NCI-H1048 (cell line): ENCODE measurements around the gene VPS11.
"Not testable (repeated sequence)": the region's sequence is repeated elsewhere in the genome, so short reads cannot be mapped to it uniquely, and the experiment has no call there.

Source experiments
- DNase-seq: peaks from one replicate; lab custom pipeline; 2025; lab: John Stamatoyannopoulos, UW

The VPS11 gene

GRCh38 chr11:119067371-119068222 lies at the start of gene VPS11:
Gene VPS11 (plus strand): TSS chr11:119067818. CDS start chr11:119067824, 6 bp downstream.
- peak; percentile 94 for DNase-seq

GRCh38 chr11:119018074-119018938 lies 49.3 kb upstream of the VPS11 start, which contains the start of the genes RPS25 and TRAPPC4:
Gene RPS25 (minus strand): TSS chr11:119018343. CDS start chr11:119018284, 59 bp downstream.
Gene TRAPPC4 (plus strand): TSS chr11:119018766. CDS start chr11:119018796, 30 bp downstream.
- peak; percentile 94 for DNase-seq

GRCh38 chr11:119019996-119020395 lies 47.6 kb upstream of the VPS11 start:
- DNase-seq: no peak

- no peak for DNase-seq
Measured at GRCh38 chr11:119021631-119022030, 46.0 kb upstream of the VPS11 start.

GRCh38 chr11:119023741-119024140 lies 43.9 kb upstream of the VPS11 start:
- no peak for DNase-seq

- no peak for DNase-seq
Measured at GRCh38 chr11:119024430-119025098, 43.1 kb upstream of the VPS11 start.

- DNase-seq: no peak
Measured at GRCh38 chr11:119025099-119025473, 42.5 kb upstream of the VPS11 start.

- DNase-seq: no peak
Measured at GRCh38 chr11:119025541-119025940, 42.1 kb upstream of the VPS11 start.

GRCh38 chr11:119025978-119026766 lies 41.4 kb upstream of the VPS11 start:
- no peak for DNase-seq

GRCh38 chr11:119026970-119027369 lies 40.6 kb upstream of the VPS11 start:
- DNase-seq: no peak

- no peak for DNase-seq
Measured at GRCh38 chr11:119027561-119028345, 39.9 kb upstream of the VPS11 start.

- no peak for DNase-seq
Measured at GRCh38 chr11:119028346-119029068, 39.1 kb upstream of the VPS11 start.

GRCh38 chr11:119029069-119029339 lies 38.6 kb upstream of the VPS11 start:
- no peak for DNase-seq

GRCh38 chr11:119029340-119030028 lies 38.1 kb upstream of the VPS11 start:
- DNase-seq: no peak

- DNase-seq: no peak
Measured at GRCh38 chr11:119030029-119030328, 37.6 kb upstream of the VPS11 start.

GRCh38 chr11:119030329-119031047 lies 37.1 kb upstream of the VPS11 start, which contains the start of gene SLC37A4:
Gene SLC37A4 (minus strand): TSS chr11:119030877.
- DNase-seq: peak; percentile 94

- no peak for DNase-seq
Measured at GRCh38 chr11:119031912-119032280, 35.7 kb upstream of the VPS11 start.

GRCh38 chr11:119033421-119033820 lies 34.2 kb upstream of the VPS11 start:
- not testable (repeated sequence) for DNase-seq

GRCh38 chr11:119034813-119035212 lies 32.8 kb upstream of the VPS11 start:
- DNase-seq: no peak
